GM12878 (cell line): Measurements from ENCODE around the gene NCBP3. TPM values are rescaled to one million over a fixed set of nuclear protein-coding genes. Genes with fewer than 3 reads are reported as not detected.

Experiments
- ATAC-seq: fragments of 200-7000 bp; cut with Tn5 transposase; 3 replicates; pipeline ENCODE4 v1.9.1; 2020; ENCODE audit warnings: mild to moderate bottlenecking, moderate library complexity
- BruUV-seq: library from RNA; stranded (reverse); fragments of 400-500 nt; replicated peaks from 2 replicates; lab custom pipeline; 2021; lab: Mats Ljungman, UMichigan
- CTCF ChIA-PET: fragments of 300-600 bp; sonication (Branson Sonifier 250); formaldehyde crosslinking; extraction: SDS; loops from one replicate; lab custom pipeline; 2021; ENCODE audit warnings: inconsistent platforms; lab: Yijun Ruan, JAX
- POLR2A ChIA-PET: fragments of 350-600 bp; formaldehyde crosslinking; extraction: SDS; loops from one replicate; lab custom pipeline; 2021; ENCODE audit warnings: inconsistent platforms; lab: Charles Lee
- RAD21 ChIA-PET: fragments of 300-600 bp; sonication (Branson Sonifier 250); formaldehyde crosslinking; loops from one replicate; lab custom pipeline; 2023; ENCODE audit warnings: antibody characterized with exemption; ENCODE audit not compliant: unreplicated experiment; lab: Charles Lee
- SMC1A ChIA-PET: fragments of 300-600 bp; sonication (Branson Sonifier 250); formaldehyde crosslinking; loops from one replicate; lab custom pipeline; 2023; ENCODE audit not compliant: unreplicated experiment, uncharacterized antibody; lab: Charles Lee
- DNase-seq: peaks from one replicate; pipeline ENCODE4 v3.0.0-alpha.2; 2011; ENCODE audit warnings: low read depth, low spot score
- FAIRE-seq: peaks from 3 replicates; lab custom pipeline; 2011; peaks lifted over from hg19 to GRCh38; lab: Jason Lieb, UNC
- H2AFZ ChIP-seq: 2 replicates; pipeline ENCODE4 v1.6.0; 2011; ENCODE audit warnings: low read depth, low read length, control low read depth; ENCODE audit not compliant: control insufficient read depth
- H3K27ac ChIP-seq: 2 replicates; pipeline ENCODE4 v1.5.1; 2011; ENCODE audit warnings: control low read depth; ENCODE audit not compliant: control insufficient read depth, insufficient read depth
- H3K27me3 ChIP-seq, 2 experiments: replicated peaks in 1 of 2; 2 replicates each; pipeline versions ENCODE4 v1.6.0 to v1.6.1; 2011; ENCODE audit warnings: low read length in 1 of 2; ENCODE audit not compliant: control insufficient read depth in 2 of 2, insufficient read depth in 2 of 2
- H3K36me3 ChIP-seq, 2 experiments: 2 replicates each; pipeline ENCODE4 v1.5.1; 2011; ENCODE audit warnings: low read length in 1 of 2; ENCODE audit not compliant: control insufficient read depth in 2 of 2, insufficient read depth in 2 of 2
- H3K4me1 ChIP-seq: 2 replicates; pipeline ENCODE4 v1.6.1; 2011; ENCODE audit warnings: mild to moderate bottlenecking, low read length, moderate library complexity, mixed read lengths; ENCODE audit not compliant: control insufficient read depth, insufficient read depth
- H3K4me2 ChIP-seq: 2 replicates; pipeline ENCODE4 v1.6.0; 2011; ENCODE audit warnings: control low read depth; ENCODE audit not compliant: control insufficient read depth, insufficient read depth
- H3K4me3 ChIP-seq: fragments of 200-600 bp; sonication (generic); 2 replicates; pipeline ENCODE4 v1.5.1; 2016
- H3K79me2 ChIP-seq: 2 replicates; pipeline ENCODE4 v1.6.0; 2011; ENCODE audit warnings: low read length; ENCODE audit not compliant: control insufficient read depth, insufficient read depth
- H3K9ac ChIP-seq: 2 replicates; pipeline ENCODE4 v1.8.0; 2011; ENCODE audit warnings: low read length, control low read depth, mixed read lengths; ENCODE audit not compliant: control insufficient read depth, insufficient read depth
- H3K9me3 ChIP-seq: replicated peaks from 3 replicates; pipeline ENCODE4 v1.5.1; 2011; ENCODE audit warnings: mild to moderate bottlenecking, low read length; ENCODE audit not compliant: control insufficient read depth, insufficient read depth
- H4K20me1 ChIP-seq: 2 replicates; pipeline ENCODE4 v1.6.0; 2011; ENCODE audit not compliant: control insufficient read depth, insufficient read depth
- CTCF ChIP-seq, 3 experiments: IDR thresholded peaks in 2 of 3; conservative IDR thresholded peaks in 1 of 3; 2 replicates each; pipeline ENCODE4 v1.5.1; 2011; ENCODE audit warnings: low read depth in 3 of 3, low read length in 3 of 3, mild to moderate bottlenecking in 3 of 3, control low read depth in 2 of 3, moderate library complexity in 2 of 3, inconsistent platforms in 1 of 3, mixed read lengths in 1 of 3; ENCODE audit not compliant: control insufficient read depth in 2 of 3, insufficient read depth in 1 of 3; ENCODE audit errors: extremely low read depth in 1 of 3
- HDAC2 ChIP-seq: fragments of 200-600 bp; sonication (generic); IDR thresholded peaks from 2 replicates; pipeline ENCODE4 v1.6.1; 2017
- HDGF ChIP-seq: fragments of 450-650 bp; IDR thresholded peaks from 2 replicates; pipeline ENCODE4 v1.6.1; 2016; ENCODE audit warnings: antibody characterized with exemption
- JUND ChIP-seq: IDR thresholded peaks from 2 replicates; pipeline ENCODE4 v1.6.1; 2012; ENCODE audit warnings: low read depth, mild to moderate bottlenecking, low read length, improper control_type of control experiment, moderate library complexity
- MEF2B ChIP-seq: fragments of 450-650 bp; IDR thresholded peaks from 2 replicates; pipeline ENCODE4 v1.6.1; 2018; ENCODE audit warnings: mild to moderate bottlenecking, moderate library complexity; ENCODE audit not compliant: partially characterized antibody, poor library complexity, severe bottlenecking
- NFIC ChIP-seq: IDR thresholded peaks from 2 replicates; pipeline ENCODE4 v1.6.1; 2012; ENCODE audit warnings: low read depth, mild to moderate bottlenecking, inconsistent platforms, low read length, moderate library complexity
- NFXL1 ChIP-seq: fragments of 450-650 bp; IDR thresholded peaks from 2 replicates; pipeline ENCODE4 v1.6.1; 2017; ENCODE audit warnings: antibody characterized with exemption, mild to moderate bottlenecking, borderline replicate concordance
- PAX5 ChIP-seq: IDR thresholded peaks from 2 replicates; pipeline ENCODE4 v1.6.1; 2011; ENCODE audit warnings: low read depth, low read length, borderline replicate concordance
- SP1 ChIP-seq: IDR thresholded peaks from one replicate; pipeline ENCODE4 v1.6.1; 2011; ENCODE audit warnings: low read depth, low read length
- WRNIP1 ChIP-seq: IDR thresholded peaks from 2 replicates; pipeline ENCODE4 v1.6.1; 2011; ENCODE audit warnings: low read depth, low read length, improper control_type of control experiment, borderline replicate concordance
- ZNF207 ChIP-seq: fragments of 450-650 bp; IDR thresholded peaks from 2 replicates; pipeline ENCODE4 v1.6.1; 2014; ENCODE audit warnings: antibody characterized with exemption, mild to moderate bottlenecking, borderline replicate concordance
- ZNF24 ChIP-seq: fragments of 450-650 bp; IDR thresholded peaks from 2 replicates; pipeline ENCODE4 v1.6.1; 2017; ENCODE audit warnings: antibody characterized with exemption, mild to moderate bottlenecking
- ZNF592 ChIP-seq: fragments of 450-650 bp; IDR thresholded peaks from 2 replicates; pipeline ENCODE4 v1.6.1; 2017; ENCODE audit warnings: mild to moderate bottlenecking, moderate library complexity
- ZNF622 ChIP-seq: fragments of 450-650 bp; IDR thresholded peaks from 2 replicates; pipeline ENCODE4 v1.6.1; 2017; ENCODE audit warnings: mild to moderate bottlenecking, inconsistent platforms
- WGBS: methylation state at CpG from one replicate; pipeline ENCODE4 v1.1.6; 2016; ENCODE audit warnings: low lambda C conversion rate; ENCODE audit not compliant: insufficient replicate concordance, insufficient coverage; ENCODE audit errors: missing lambda C conversion rate; 5-methylcytosine and 5-hydroxymethylcytosine counted together
- in situ Hi-C: fragments of 300-500 bp; cut with MboI; formaldehyde crosslinking; loops from 9 replicates; pipeline ENCODE4 v1.14.3; 2018; ENCODE audit warnings: mixed read lengths
- intact Hi-C: fragments of 100-400 bp; cut with micrococcal nuclease; formaldehyde crosslinking; loops from one replicate; pipeline ENCODE4 v1.14.2; 2022; ENCODE audit not compliant: unreplicated experiment
- polyA plus RNA-seq, 11 experiments: library from polyadenylated mRNA; depleted of rRNA in 4 of 11; unstranded in 6 of 11; stranded (reverse) in 5 of 11; fragments of >200 nt; fragmentation: Nextera tagmentation in 4 of 11; fragmentation: Illumina TruSeq in 1 of 11; extraction: Ambion mirVana in 4 of 11; extraction: Trizol in 1 of 11; gene quantifications; 1 replicate in 1 of 11; 2 replicates in 10 of 11; pipeline versions ENCODE4 v1.2.1 to v1.2.3, GENCODE V29; 2011 to 2016; ENCODE audit warnings: inconsistent platforms in 2 of 11, missing spikeins in 2 of 11, low read depth in 1 of 11
- total RNA-seq, 4 experiments: library from RNA; depleted of rRNA in 3 of 4; stranded (reverse); fragments of >200 nt in 3 of 4; fragmentation: Illumina TruSeq in 1 of 4; extraction: Trizol in 1 of 4; gene quantifications; 2 replicates each; pipeline versions ENCODE4 v1.2.1 to v1.2.3, GENCODE V29; 2013 to 2021
- TF ChIP-seq, protein P1 (sequence below): IDR thresholded peaks from 2 replicates; pipeline ENCODE4 v1.6.1; 2012; ENCODE audit warnings: low read depth, low read length, improper control_type of control experiment

The NCBP3 gene
- total and polyA plus RNA-seq, 10 of the 15 experiments (the other 5 are each of a cell fraction or from before 2014, with no cell fraction given), result 5.2 to 32.0 (median 23.2) TPM

- TF ChIP-seq NFIC (no peak), WRNIP1 (no peak), HDGF (no peak), ZNF622 (no peak)
- TF ChIP-seq, all 136 proteins: peak for 0
Measured at GRCh38 chr17:3812771-3813170, 33.3 kb downstream of the NCBP3 start (continued).

DNA sequence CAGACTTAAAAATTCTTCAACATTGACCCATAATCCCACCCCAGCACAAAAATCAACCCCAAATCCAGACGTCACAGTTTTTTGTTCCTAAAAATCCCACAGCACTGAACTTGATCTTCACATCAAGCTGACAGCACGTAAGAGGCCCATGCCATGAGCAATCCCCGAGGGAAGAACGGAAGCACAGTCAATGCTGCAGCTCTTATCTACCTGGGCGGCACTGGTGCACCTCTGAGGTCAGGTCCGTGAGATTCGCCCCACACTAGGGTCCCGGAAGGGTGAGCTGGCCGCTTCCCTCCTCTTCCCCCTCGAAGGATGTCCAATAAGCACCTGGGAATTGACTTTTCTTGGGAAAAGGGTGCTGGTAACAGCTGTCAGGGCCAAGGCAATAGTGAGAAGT lies 33.8 kb downstream of the NCBP3 start:
- Histone ChIP-seq H4K20me1 (no peaks in the 10 kb centered on the region), H3K9me3 (no peaks in the 10 kb centered on the region), H3K27ac (no peak overlapping the region), H3K79me2 (no peaks in the 10 kb centered on the region), H3K4me1 (peaks cover 8% of the 10 kb centered on the region), H3K4me3 (no peak overlapping the region), H3K4me2 (no peak overlapping the region), H3K36me3 (peaks cover 16 to 17% of the 10 kb centered on the region in 2 experiments), H3K27me3 (no peaks in the 10 kb centered on the region), H2AFZ (no peak overlapping the region), H3K9ac (no peak overlapping the region)
- no peak for DNase-seq
- SMC1A ChIA-PET, result interaction anchor here (0.8 to 1.1 kb wide), 2 partner anchors 15 to 73 kb away, joined by 3 read pairs; no protein-coding TSS in a partner anchor
- no peak for ATAC-seq
- TF ChIP-seq HDAC2 (no peak), ZNF24 (no peak), PAX5 (no peak), NFXL1 (no peak), JUND (no peak), MEF2B (no peak), CTCF (IDR thresholded peaks at IDR 0.05 in 2 of 3, conservative IDR thresholded peaks at IDR 0.05 in 1 of 3; ENCODE audit: control insufficient read depth in 2 of 3, extremely low read depth in 1 of 3, insufficient read depth in 1 of 3, low read depth in 3 of 3, low read length in 3 of 3) (no peak), ZNF207 (no peak), SP1 (no peak), ZNF592 (no peak)
- TF ChIP-seq, protein P1, sequence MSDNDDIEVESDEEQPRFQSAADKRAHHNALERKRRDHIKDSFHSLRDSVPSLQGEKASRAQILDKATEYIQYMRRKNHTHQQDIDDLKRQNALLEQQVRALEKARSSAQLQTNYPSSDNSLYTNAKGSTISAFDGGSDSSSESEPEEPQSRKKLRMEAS, result no peak
- CTCF ChIA-PET, result interaction anchor here (1.2 to 3.5 kb wide), 3 partner anchors 14 to 130 kb away, joined by 3 to 23 read pairs (median 14); no protein-coding TSS in a partner anchor
- RAD21 ChIA-PET, result interaction anchor here (1.4 kb wide), 1 partner anchor 75 kb away, joined by 4 read pairs; no protein-coding TSS in a partner anchor
- POLR2A ChIA-PET, result no interaction called here
- no peak for FAIRE-seq
- in situ Hi-C loops, result no loop called here
- intact Hi-C loops, result no loop called here
- WGBS, result 98% methylated on average over 10 of the region's 10 CpGs
- TSS peak; percentile 52 for BruUV-seq
